NCI-H1105 treated with DMSO at 0.1 percent for 48 hours (cell line): Measurements from ENCODE around the gene KIAA1614.
"Not testable (repeated sequence)": the region's sequence is repeated elsewhere in the genome, so short reads cannot be mapped to it uniquely, and the experiment has no call there.

ENCODE experiments used
- DNase-seq: peaks from one replicate; lab custom pipeline; 2025; lab: John Stamatoyannopoulos, UW

Gene KIAA1614

DNA sequence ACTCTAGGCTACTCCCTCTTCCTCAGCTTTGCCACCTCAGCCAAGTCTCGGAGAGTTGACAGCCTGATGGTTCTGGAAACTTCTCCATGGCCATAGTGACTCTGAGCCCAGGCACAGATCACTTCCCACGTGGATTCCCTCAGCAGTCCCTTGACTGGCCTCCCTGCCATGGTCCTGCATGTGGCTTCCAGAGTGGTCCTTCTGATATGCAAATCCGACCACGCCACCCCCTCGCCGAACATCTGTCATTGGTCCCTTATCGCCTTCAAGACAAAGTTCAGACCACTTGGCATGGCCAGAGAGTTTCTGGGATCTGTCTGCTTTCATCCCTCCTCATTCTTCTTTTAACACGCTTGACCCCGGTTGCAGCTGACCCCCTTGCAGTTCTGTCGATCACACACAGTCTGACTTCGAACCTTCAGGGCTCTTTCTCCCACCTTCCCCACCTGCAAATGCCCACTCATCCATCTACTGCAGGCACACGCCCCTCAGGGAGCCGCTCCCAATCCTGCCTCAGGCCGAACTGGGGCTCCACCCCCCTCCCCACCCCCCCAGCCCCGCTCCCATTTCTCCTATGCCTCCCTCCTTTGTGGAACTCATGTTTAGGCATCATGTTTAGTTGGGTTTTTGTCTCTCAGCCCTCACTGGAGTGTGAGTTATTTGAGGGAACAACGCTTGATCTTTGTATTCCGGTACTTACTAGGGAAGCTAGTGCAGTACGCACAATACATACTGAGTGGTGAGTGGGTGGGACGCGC, 29.0 kb downstream of the KIAA1614 start:
- DNase-seq = no peak

DNA sequence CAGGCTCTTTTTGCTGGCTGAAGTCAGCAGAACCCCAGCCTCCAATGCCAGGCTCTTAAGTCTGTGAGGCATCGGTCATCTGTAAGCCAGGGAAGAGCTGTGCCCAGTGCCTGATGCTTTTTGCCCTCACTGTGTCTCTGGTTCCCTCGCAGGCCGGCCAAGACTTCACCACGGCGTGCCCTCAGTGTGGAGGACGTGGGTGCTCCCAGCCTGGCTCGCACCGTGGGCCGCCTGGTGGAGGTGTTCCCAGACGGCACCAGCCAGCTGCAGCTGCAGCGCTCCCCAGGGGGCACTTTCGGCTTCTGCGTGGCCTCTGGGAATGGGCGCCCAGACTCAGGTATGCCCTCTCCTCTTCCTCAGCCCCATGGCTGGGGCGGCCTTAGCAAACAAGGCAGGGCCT, 32.5 kb downstream of the KIAA1614 start:
- no peak for DNase-seq

DNA sequence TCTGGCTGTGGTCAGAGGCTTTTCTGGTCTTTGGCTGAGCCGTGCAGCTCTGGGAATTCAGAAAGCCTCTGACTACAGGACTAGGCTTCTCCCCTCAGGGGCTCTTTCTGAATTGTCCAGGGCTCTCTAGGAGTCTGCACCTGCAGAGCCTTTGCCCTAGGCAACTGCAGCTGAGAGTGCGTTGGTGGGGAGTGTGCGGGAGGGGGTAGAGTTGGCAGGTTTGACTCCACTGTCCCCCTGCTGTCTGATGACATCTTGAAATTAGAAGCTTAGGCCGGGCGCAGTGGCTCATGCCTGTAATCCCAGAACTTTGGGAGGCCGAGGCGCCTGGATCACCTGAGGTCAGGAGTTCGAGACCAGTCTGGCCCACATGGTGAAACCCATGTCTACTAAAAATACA, 32.9 kb downstream of the KIAA1614 start:
- DNase-seq = no peak

DNA sequence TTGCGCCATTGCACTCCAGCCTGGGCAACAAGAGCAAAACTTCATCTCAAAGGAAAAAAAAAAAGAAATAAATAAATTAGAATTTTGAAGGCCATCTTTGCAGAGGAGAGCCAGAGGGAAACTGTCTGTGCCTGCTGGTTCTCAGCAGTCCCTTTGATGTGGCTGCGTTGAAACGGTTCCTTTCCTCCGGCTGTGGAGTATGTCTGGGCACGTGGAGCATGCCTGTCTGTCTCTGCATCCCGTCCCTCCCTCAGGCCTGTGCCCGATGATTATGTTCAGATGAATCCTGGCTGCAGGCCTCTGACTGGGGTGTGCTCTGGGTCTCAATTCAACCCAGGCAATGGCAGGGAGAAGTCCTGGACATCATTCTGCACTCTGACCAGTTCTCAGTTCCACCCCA, 33.4 kb downstream of the KIAA1614 start:
- no peak for DNase-seq

DNA sequence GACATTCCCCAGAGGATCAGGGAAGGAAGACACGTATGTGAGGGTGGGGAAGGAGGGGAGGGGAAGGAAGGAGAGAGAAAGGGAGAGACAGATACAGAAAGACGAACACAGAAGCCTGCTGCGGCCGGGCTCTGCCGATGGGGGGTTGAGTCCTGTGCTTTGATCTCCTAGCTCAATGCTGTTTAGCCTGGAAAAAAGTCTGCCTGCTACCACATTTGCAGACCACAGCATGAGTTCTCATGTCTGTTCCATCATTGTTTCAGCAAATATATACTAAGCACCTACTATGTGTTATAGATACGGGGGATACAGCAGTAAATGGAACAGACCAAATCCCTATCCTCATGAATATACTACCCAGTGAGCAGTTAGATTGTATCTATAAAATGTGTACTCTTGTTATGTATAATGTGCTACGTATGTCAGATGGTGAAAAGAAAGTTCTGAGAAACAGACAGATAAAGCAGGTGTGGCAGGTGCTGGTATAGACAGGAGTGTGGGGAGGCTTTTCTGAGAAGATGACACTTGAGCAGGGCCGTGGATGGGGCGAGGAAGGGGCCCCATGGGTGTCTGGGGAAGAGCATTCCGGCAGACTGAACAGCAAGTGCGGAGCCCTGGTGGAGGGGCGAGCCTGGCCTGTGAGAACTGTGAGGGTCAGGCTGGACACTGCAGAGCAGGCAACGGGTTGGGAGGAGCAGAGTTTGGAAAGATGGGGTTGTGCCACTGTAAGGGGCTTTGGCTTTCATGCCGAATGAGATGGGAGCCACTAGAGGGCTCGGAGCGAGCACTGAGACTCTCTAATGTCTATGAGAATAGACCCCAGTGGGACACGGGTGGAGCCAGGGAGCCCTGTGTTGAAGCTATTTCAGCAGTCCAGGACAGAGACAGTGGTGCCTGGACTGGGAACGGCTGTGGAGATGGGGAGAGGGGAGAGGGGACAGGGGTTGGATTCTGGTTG, 34.1 kb downstream of the KIAA1614 start:
- no peak for DNase-seq

DNA sequence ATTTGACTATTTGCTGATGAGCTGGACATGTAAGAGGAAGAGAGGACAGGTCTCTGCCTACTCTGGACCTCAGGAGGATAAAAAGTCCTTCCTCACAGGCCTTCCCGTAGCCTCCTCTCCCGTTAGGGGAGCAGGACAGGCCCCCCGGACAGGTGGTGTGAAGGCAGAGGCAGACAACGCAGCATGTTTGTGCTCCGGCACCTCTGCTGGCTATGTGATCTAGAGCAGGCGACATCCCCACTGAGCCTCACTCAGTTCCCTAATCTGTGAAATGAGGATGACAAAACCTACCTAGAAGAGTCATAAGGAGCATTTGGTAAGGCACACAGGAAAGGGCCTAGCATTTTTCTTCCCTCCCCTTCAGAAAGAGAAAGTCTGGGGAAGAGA, 34.8 kb downstream of the KIAA1614 start:
- no peak for DNase-seq

DNA sequence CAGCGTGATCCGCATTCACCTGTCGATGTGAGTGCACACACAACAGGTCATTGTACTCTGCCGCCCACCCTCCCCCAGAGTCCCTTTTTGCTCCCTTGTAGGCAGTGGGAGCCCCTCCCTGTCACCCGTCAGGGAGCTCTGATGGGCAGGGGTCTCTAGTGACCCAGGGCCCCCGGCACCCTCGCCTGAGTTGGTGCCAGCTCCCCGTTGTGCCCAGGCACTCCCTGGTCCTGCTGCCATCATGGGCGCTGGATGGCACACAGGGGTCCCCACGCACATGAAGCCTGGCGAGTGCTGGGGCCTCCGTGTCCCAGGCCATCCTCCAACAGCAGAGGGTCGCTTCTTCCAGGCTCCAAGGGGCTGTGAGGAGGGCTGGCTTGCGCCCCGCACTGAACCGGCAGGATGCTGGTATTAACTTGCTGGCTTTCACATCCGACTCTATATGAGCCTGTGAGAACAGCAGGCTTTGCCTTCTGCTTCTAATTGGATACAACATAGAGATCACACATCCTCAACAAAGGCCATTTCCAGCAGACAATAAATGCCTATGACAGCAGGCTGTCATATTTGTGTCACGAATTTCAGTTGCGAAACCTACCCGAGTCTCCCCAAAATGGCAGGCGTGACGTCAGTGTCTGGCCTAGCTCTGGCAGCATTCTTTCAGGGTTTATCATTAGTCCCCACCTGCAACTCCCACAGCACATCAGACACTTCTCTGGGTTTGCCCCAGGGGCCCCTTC, 35.4 kb downstream of the KIAA1614 start:
- no peak for DNase-seq

DNA sequence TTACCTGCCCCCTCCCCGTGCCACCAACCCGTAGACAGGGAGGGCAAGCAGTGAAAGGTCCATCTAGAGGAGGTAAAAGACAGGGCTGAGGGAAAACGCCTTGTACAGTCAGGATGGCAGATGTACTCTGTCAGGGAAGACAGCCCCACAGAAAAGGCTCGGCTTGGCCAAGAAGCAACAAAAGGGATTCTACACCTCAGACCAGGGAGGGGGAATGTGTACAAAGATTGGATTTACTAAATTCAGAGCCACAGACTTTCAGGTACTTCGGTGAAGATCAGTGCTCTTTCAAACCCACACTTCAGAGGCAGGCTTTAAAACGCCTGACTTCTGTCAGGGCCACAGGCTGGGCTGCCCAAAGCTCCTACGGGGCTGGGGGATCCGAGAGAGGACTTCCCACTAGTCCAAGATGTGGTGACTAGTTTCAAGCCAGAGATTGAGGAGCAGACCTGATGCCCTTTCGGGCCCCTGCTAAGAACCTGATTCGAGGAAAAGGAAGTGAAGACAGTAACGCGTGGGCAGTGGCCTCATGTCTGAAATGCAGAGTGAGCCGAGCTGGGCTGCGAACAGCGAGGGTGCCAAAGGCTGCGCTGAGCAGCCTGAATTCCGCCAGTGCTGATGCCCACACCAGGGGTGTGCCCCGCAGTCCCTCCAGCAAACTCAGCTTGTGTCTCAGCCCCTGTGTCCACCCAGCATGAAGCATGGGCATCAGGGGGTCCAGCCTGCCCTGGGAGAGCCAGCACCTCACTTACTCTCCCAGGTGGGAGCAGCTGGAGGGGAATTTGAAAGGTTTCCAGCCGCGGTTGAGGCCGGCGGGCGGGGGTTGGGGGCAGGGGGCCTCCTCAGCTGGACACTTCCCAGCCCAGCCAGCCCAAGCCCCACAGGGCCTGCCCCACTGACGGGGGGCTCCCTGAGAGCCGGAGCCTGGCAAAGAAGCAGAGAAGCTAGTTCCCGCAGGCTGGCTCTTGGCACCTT, 36.2 kb downstream of the KIAA1614 start:
- no peak for DNase-seq

DNA sequence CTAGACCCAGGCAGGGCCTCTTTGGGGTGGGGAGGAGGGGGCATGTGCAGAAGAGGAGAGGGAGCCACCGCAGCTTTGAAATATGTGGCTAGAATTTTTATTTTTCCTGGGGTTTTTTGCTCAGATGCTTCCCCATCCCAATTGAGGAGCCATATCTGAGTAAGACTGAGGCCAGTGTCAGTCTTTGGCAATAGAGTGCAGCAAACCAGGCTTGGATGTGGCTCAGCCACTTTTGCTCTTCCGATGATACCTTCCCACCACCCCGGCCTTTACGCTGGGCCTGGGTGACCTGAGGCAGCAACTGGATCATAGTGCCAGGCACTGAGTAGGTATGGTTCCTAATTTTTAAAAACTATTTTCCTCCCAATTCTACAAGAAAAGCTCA, 36.9 kb downstream of the KIAA1614 start:
- DNase-seq = no peak

DNA sequence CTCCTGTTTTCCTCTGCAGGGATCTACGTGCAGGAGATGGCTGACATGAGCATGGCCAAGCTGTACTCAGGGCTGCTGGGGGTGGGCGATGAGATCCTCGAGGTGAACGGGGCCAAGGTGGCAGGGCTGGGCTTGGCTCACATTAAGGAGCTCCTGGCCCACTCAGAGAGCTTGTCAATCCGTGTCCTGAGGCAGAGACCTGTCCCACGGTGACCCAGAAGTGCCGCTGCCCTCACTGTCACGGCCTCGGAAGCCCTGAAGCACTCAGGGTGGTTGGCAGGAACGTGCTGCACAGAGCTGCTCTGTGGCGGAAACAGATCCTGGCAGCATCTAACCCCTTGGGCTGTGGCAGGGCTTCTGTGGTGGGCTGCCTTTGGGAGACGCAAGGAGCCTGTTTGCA, 37.6 kb downstream of the KIAA1614 start:
- no peak for DNase-seq

DNA sequence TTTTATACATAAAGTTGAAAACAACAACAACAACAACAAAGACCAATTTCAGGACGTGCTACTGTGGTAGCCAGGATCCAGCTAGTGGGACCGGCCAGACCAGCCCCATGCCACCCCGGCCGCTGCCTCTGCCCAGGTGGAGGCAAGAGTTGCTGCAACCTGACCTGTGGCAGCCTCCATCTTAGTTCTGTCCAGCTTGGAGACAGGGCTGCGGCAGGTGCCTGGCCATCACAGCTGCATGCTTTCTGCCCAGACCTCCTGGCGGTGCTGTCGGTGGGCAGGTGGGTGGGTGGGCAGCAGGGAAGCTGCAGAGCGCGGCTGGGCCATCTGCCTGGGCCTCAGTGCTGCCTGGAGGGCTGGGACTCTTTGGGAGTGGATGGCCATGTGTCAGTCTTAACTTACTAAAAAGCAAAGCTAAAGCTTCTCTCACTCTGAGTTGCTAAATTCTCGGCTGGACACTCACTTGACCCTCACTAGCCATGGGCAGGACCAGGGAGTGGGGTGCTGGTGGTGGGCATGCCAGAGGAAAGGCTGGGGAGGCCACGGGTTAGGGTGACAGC, 38.6 kb downstream of the KIAA1614 start:
- no peak for DNase-seq

DNA sequence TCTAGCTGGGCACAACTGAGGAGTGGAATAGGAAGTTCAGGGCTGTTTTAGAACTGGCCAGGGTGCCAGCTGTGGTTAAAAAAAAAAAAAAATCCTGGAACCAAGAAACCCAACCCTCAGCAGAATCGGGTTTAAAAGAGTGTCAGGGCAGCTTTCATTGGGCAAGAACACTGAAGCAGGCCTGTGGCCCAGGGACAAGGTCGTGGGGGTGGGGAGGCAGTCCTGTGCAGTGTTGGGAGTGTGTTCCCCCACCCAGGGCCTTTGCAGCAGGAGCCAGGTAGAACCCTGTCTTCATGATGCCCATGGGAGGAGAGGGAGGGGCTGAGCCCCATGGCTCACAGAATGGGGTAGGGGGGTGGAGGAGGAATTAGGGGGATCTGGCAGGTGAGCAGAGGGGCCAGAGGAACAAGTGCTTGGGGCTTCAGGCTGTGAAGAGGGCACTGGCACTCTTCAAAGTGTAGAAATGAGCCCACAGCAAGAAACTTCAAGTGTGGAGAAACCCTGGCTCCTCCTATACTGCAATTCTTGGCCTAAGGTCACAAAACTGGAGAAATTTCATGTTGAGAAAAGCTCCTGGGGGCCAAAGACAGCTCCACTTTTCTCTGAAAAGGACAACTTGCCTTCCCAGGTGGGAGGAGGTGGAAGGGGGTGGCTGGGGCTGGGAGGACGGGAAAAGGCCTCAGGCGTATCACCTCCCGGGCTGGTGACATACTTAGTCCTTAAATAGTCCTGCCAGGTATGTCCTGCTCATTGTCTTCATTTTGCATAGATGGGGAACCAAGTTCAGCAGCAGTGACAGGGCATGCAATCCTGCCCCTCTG, 39.3 kb downstream of the KIAA1614 start:
- DNase-seq = no peak

DNA sequence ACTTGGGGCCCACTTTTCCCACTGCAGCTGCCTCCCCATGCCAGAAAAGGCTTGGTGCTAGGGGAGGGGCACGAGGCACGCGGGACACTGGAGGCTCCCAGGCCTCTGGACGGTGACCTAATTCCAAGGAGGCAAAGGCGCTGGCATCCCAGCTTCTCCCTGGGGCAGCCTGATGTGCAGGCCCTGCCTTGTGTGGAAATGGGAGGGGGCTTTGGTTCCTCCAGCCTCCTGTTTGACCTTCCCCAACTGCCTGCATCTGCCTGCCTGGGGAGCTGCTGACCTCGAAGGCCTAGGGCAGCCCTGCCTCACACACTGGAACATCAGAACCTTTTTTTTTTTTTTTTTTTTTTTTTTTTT, 39.9 kb downstream of the KIAA1614 start:
- no peak for DNase-seq

DNA sequence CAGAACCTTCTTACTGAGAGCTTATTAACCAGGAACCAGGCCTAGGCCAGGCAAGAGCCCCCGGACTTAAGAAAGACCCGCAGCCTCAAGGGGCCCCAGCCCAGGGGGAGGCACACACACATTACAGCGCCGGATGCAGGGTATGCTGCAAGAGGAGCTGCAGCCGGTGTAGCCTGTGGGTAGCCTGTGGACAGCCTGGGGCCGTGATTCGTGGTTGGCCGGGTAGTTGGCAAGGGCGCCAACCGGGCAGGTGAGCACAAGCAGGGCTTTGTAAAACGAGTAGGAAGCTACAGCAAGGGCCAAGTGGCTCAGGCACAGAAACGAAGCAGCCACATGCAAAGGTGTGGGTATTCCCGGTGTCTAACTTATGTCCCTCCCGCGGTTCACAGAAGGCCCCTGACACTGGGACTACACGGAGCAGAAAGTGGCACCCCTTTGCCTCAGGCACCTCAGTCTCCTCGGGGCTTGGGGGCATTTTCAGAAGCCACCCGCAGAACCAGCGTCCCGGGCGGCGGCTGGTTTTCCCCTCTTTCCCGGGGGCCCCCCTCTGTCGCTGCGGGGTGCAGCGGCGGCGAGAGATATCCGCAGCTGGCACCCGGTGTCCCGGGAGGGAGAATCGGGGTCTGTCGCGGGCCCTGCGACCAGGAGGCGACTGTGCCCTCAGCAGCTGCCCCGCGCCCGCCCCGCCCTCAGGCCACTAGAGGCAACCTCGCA, 40.8 kb downstream of the KIAA1614 start:
- DNase-seq = no peak

DNA sequence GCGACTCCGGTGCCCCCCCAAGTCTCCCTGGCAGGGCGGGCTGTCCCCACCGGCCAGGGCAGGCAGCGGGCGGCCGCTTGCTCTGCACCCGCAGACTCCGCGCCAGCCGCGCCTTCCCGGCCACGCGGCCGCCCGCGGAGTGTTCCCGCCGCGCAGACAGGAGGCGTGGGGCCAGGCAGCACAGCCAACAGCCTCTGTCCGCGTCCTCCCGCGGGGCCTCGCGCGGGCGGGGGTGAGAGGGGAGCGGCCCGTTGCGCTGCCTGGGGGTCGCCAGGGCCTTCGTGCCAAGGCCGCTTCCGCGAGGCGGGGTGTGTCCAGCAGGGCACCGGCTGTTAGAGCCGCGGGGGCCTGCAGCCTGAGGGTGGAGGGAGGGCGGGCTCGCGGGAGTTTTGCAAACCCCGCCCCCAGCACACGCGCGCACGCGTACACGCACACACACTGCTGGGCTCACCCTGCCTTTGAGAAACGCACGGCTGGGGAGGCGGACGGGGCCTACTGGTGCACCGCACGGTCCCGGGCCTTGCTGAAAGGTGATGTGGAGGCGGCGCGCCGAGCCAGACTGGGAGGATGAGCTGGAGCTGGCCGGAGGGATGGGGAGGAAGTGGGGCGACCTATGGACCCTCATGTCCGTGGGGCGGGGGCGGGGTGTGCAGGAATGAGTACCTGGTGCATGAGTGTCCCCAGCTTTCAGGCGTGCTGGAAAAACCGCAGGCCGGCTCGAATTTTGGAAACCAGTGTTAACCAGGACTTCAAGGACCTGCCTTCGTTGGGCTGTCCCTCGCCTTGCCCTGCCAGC, 41.5 kb downstream of the KIAA1614 start:
- no peak for DNase-seq

DNA sequence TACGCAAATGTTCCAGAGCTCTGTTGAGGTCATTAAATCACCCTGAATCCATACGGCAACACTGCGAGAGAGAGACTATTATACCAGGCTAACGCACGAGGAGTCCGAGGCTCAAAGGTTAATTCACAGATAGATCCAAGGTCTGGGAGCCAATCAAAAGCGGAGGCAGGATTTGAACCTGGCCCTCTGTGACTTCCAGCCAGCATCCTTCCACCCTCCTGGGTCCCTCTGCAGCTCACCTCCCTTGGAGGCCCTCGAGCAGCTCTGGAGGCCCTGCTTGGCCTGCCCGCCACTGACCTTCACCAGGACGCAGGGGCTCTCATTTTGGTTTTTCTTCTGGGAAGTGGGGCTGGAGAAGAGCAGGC, 42.1 kb downstream of the KIAA1614 start:
- no peak for DNase-seq

DNA sequence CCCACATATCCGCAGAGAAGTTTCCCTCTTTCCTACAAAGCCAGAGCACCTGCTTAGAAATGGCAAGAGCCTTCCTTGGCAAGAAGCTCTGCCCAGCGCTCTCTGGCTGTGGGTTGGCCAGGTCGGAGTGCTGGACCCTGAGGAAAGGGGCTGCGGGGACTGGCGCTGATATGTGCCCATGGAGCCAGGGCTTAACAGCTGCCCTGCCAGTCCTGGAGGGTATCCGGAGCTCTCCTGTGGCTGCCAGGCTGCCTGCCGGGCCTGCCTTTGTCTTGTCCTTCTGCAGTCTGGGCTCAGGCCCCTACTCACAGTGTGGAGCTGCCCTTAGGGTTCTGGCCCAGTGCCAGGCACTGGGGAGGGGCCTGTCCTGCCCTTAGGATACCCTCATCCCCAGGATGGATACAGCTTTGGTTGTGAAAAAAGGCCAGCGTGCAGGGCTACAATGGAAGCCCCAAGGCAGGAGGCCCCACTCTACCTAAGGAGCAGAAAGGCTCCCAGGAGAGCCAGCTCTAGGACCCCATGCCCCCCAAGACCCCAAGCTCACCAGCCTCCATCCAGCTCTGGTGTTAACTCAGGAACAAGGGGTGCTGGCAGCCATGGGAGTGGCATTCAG, 43.4 kb downstream of the KIAA1614 start:
- DNase-seq = peak; percentile 46

DNA sequence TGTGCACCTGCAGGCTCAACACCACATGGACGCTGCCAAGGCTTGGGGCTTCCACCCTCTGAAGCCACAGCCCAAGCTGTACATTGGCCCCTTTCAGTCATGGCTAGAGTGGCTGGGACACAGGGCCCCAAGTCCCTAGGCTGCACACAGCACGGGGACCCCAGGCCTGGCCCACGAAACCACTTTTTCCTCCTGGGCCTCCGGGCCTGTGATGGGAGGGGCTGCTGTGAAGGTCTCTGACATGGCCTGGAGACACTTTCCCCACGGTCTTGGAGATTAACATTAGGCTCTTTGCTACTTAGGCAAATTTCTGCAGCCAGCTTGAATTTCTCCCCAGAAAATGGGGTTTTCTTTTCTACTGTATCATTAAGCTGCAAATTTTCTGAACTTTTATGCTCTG, 46.9 kb downstream of the KIAA1614 start:
- DNase-seq = not testable (repeated sequence)
